Germinal center (tissue), 1 donor: ENCODE measurements around the gene SLC35A5.

Experiments used
- DNase-seq: peaks from one replicate; pipeline ENCODE4 v3.0.0; 2012; ENCODE audit warnings: mixed read lengths, low spot score

Gene SLC35A5

DNA sequence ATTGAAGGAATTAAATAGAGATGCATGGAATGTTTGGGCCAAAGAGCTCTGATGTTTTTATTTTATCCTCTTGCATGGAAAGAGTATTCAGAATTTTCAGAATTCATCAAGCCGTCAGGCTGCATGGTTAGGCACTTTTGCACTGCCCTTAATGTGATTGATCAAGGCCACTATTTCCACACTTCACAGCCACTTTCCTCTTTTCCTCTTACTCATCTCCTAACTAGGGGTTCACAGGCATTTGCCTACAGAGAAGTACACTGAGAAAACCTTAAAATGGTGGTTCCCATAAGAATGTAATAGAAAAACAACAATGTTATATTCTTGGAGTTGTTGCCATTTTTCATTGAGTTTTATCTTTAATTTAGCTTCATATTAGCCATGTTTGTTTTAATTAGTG lies 10.9 kb downstream of the SLC35A5 start:
- DNase-seq, result no peak

DNA sequence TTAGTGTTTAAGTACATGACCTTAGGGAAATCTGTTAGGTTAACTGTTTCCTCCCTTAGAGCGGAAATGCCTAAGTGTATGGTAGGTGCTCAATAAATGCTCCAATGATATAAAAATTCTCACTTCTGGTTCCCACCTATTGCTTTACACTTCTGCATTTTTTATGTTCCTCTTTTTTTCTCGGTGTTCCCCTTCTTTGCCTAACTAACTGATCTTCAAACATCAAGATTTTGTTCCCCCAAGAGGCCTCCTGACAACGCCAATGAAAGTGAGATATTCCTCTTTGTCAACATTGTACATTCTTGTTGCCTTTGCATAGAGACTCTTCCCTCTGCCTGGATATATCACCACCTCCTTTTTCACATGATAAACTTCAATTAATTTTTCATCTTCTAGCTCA lies 17.4 kb downstream of the SLC35A5 start:
- peak; percentile 4 for DNase-seq

DNA sequence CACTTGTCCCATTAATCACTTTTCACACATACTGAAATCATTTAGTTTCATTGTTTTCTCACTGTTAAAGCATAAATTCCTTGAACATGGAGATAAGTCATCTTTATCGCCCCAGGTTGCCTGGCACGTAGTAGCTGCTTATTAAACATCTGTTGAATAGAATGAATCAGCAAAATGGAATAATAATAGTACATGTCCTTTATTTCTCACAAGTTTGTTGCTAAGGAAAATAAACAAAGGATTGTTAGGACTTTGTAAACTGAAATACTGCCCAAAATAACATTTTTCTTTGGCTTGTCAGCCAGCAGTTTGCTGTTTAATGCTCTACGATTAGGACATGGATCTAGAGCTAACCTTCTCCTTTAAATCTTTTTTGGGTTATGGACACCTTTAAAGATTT lies 17.9 kb downstream of the SLC35A5 start:
- DNase-seq, result no peak

DNA sequence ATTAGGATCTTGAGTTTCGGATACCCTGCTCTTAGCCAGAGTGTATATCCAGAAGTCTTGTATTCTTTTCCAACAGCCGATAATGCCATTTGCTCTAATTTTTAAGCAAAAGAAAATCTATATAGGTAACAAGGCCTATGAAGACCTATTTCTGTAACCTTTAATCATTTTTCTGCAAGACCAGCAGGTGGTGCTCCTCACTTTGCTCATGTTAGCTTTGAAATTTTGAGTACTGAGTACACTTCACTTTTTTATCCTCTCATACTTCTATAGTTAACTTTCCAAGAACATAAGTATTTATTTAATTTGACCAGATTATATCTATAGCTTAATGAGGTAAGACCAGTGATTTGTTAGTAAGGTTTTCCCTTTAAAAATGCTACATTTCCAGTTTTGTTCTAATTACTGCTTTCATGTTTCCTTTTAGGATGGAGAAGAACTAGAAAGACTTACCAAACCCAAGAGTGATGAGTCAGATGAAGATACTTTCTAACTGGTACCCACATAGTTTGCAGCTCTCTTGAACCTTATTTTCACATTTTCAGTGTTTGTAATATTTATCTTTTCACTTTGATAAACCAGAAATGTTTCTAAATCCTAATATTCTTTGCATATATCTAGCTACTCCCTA lies 20.5 kb downstream of the SLC35A5 start:
- DNase-seq, result peak; percentile 7

DNA sequence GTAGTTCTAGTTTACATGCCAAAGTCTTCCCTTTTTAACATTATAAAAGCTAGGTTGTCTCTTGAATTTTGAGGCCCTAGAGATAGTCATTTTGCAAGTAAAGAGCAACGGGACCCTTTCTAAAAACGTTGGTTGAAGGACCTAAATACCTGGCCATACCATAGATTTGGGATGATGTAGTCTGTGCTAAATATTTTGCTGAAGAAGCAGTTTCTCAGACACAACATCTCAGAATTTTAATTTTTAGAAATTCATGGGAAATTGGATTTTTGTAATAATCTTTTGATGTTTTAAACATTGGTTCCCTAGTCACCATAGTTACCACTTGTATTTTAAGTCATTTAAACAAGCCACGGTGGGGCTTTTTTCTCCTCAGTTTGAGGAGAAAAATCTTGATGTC lies 21.3 kb downstream of the SLC35A5 start:
- no peak for DNase-seq

DNA sequence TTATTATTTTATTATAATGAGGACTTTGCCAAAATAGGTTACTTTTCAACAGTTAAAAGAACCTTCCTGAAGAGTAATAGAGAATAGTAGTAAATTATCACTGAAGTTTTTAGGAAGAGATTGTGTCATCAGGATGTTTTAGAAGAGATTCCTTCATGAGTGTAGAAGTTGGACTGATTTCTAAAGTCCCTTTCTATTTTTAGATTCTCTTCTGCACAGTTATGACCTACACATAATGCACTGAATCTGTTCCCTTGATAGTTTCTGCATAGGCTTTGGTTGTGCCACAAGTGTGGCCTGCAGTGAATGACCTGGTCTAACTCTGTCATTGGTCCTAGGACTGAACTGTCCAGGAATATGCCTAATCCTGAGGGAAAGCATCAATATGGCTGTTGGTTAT lies 23.9 kb downstream of the SLC35A5 start:
- DNase-seq, result no peak

DNA sequence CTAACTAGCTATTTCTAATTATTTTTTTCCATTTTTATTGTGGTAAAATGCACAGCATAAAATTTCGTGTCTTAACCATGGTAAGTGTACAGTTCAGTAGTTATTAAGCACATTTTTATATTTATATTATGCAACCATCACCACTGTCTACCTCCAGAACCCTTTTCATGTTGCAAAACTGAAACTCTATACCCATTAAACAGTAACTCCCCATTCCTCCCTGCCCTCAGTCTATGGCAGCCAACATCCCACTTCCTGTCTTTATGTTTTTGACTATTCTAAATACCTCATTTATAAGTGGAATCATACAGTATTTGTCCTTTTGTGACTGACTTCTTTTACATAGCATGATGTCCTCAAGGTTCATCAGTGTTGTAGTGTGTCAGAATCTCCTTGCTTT lies 25.5 kb downstream of the SLC35A5 start:
- no peak for DNase-seq

DNA sequence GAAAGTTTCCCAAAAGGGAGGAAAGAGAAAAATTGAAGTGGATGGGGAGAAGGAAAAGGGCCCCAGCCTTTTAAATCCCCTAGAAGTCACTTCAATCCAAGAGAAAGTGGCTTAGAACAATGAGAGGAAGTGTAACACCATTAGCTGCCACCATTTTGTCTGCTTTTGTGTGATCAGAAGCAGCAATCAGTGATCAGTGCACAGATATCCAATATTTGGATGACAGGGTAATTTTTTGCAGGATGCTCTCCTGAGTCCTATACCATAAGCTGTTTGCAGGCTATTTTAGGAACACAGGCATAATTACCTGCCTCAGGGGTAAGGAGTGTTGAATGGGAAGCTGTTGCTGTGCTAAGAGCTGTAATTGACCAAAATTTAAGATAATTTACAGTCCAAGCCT lies 31.4 kb downstream of the SLC35A5 start:
- DNase-seq, result no peak

DNA sequence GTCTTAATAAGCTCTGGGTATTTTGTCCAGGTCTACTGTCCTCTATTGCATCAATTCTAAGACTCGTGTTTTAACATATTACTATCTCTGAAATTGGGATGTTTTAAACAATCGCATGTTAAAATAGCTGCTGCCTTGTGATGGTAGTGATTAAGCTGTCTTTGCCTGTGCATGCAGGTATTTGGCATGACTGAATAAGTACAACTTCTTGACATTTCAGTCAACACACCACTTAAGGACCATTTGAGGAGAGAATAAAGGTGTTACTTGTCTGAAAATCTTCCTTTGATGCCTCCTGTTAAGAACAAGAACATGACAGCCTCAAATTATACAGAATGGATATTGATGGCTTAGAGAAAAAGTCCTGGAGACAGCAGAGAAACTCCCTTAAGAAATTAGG lies 33.0 kb downstream of the SLC35A5 start:
- DNase-seq, result no peak

DNA sequence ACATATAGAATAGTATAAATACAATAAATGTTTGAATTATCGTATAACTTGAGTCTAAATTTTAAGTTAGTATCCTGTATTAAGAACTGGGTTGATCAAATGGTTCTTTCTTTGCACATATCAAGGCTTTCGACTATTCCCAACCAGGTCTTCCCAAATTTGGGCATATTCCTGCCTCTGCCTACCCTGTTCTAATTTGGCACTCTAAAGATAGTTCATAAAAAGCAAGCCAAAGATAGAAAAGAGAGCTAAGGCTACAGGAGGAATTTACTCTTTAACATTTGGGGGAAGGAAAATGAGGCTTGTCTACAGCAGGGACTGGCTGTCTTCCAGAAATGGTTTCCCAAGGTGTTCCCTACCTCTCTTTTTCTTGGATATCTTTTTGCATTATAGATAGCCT lies 36.1 kb downstream of the SLC35A5 start:
- no peak for DNase-seq

DNA sequence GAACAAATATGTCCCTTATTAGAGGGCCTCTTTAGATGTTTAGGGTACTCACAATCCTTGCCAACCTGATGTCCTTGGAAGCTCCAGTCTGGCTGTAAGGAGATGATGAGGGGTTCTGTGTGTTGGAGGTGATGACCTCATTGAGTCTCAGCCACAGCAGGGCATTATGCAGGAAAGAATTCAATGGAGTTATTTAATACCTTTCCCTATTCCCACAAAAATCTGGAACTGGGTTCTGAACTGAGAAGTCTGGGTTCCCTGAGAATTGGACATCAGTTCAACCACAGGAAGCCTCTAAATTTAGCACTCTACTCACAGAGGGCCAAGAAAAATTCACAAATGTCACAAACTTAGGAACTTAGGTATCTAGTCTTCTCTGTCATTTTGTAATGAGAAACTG lies 36.9 kb downstream of the SLC35A5 start:
- DNase-seq, result no peak

DNA sequence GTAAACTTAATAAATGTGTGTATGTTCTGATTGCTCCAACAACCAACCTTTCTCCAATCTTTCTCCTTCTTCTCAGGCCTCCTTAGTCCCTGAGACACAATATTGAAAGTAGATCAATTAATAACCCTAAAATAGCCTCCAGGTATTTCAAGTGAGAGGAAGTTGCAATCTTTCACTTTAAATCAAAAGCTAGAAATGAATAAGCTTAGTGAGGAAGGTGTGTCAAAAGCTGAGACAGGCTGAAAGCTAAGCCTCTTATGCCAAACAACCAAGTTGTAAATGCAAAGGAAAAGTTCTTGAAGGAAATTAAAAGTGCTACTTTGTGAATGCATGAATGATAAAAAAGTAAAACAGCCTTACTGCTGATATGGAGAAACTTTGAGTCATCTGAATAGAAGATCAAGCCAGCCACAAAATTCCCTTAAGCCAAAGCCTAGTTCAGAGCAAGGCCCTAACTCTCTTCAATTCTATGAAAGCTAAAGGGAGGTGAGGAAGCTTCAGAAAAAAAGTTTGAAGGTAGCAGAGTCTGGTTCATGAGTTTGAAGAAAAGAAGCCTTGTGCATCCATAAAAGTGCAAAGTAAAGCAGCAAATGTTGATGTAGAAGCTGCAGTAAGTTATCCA lies 40.5 kb downstream of the SLC35A5 start:
- no peak for DNase-seq

DNA sequence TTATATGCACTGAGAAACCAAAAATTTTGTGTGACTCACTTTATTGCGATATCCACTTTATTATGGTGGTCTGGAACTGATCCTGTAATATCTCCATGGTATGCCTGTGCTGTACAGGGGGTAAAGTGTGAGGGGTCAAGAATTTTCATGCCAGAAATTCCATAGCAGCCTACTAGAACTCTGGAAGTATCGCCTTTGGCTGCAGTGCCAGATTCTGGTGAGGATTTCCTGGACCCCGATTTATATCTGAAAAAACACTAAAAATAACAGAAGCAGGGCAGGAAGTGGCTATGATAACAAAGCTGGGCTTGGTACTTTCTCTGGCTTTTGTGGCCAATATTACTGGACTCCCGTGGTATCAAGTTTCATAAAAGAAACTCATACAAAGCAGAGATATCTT lies 42.7 kb downstream of the SLC35A5 start:
- DNase-seq, result no peak

DNA sequence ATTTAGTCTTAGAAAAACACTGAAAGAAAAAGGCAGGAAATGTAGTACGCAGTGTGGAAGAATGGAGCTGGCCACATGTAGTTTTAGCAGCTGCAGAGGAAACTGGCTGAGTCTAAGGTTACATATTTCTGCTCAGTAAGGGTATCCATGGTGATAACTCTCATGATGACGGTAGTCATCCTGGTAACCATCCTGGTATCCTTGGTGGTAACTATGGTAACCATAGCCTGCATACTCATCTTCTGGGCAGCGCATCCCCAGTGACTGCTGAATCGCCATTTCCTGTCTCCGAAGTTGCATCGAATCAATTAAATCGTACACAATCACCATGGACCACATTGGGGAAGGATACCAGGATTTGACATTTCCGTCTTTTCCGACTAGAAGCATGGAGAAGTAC lies 43.4 kb downstream of the SLC35A5 start:
- DNase-seq, result no peak

DNA sequence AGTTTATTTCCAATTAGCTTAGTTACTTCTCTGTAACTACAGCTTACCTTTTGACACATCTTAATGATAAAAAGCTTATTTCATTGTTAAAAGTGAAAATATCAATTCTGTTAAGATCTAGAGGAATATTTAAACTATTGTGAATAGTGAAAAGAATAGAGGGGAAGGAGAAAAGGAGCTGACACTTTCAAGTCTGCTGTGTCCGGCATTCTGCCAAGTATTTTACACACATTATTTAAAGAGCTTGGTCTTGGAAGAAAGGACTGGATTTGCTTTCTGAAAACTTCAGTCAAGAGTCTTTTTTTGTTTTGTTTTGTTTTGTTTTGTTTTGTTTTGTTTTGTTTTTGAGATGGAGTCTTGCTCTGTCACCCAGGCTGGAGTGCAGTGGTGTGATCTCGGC lies 44.3 kb downstream of the SLC35A5 start:
- no peak for DNase-seq

DNA sequence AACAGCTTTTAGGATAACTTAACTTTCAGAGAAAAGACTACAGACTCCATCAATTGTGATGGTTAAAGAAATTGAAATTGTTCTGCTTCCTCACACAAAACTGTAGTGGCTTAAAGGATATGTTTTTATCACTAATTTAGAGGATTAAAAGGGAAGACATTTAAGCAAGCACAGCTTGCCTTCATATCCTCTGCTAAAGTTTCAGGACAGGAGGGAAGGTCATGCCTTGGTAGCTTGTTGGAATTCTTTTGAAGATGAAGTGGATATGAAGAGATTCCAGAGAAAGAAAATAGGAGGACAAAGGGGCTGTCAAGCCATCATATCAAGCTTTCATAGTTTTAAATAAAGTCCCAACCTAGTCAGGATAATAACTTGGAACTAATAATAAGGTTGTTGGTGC lies 46.0 kb downstream of the SLC35A5 start:
- DNase-seq, result no peak

DNA sequence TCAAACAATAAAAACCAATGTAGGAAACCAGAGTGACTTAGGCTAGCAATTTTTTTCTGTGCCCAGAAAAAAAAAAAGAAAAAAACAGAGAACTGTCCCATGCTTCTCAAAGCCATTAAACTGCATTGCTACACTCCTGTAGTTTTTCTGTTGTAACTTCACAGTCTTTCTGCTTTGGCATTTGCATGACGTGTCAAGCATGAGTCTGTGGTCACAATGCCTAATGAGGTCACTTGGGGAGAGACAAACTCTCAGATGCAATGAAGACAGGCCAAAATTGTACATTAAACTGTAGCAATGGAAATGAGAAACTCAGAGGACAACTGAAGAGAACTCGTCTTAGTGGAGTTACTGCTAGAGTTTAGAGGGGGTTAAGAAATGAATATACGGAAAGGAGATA lies 48.3 kb downstream of the SLC35A5 start:
- DNase-seq, result no peak

DNA sequence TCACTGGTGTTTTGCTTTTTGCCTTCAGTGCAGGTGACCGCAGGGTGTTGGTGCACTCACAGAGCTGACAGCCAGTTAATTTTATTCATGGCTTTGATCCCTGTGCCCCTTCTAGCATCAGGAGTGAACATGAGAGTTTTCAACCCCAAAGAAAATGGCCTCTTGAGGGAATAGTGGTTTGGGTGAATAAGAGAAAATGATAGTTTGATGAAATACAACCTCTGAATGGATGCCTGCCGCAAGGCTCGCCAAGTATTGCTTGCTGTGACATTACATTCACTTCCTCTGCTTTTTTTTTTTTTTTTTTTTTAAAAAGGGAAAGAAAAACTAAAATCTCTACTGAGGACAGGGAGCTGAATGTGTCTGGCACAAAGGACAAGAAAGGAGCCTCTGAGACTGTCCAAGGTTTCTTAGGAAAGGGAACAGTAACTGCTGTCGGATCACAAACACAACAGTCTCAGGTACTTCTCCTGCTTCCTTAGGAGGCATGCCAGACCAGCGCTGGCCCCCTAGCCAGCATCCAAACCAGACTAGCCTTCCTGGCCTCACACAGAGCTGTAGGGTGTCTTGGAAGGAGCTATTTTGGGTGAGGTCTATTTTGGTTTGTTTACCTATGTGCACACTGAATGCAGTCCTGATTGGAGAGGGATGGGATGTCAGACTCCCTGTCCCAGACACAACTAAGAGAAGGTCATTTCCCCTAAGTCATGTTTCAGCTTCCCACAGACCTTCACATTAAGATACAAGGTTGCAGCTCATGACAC lies 50.1 kb downstream of the SLC35A5 start:
- no peak for DNase-seq

DNA sequence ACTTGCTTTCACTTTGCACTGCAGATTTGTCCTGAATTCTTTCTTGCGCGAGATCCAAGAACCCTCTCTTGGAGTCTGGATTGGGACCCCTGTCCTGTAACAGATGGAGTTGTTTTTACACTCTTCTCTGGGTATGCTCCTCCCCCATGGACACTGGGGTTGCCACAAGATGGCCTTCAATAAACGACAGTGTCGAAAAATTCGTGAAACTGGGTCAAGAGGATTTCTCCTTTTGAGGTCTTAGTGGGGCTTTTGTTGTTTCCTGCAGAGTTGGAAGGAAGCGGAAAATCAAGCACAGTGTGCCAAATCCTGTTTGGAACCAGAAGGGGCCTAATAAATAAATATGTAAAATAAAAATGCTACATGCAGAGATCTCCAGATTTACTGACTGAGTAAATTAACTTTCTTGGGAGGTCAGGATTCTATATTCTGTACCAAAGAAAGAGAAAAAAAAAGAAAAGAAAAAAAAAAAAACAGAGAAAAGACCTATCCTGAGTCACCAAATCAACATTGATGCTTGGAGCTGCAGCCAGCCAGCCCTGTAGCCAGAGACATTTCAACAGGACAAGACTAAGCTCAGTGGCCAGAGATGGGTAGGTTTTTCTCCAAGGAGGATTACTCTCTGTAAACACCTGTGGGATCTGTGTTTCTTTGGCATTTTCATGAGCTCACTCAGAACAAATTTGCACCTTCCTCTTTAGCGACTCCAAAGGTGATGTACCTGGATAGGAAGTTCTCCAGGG lies 54.3 kb downstream of the SLC35A5 start:
- no peak for DNase-seq

DNA sequence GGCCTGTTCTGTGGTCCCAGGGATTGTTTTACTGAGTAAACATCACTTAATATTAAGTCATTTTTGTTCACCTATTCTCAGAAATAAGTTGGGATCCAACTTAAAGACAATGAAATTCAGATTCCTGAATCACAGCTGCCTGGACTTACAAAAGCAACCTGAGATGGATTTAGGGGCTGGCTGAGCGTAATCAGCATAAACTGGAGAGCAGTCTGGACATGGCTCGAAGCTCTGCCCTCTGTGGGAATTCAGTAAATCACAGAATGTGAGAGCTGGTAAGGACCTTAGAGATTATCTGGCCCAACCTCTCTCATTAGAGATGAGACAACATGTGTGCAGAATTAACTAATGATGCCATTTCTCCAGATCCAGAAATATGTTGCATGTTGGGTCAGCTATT lies 55.4 kb downstream of the SLC35A5 start:
- DNase-seq, result no peak

DNA sequence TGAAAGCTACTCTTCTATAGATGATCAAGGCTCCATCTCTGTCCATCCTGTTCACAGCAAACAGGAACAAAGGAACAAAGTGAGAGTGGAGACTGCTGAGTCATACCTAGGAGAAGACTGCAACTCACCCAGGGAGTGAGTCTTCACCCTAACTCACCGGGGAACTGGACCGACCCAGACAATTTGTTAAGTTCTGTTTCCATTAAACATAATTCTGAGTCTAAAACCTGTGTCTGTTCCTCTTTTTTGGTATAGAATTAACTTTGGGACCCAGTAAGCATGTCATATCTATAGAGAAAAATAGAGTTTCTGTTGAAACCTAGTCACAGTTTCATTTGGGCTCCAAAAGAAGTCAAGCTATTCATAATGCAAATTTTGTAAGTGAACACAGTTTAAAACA lies 57.5 kb downstream of the SLC35A5 start:
- DNase-seq, result no peak

DNA sequence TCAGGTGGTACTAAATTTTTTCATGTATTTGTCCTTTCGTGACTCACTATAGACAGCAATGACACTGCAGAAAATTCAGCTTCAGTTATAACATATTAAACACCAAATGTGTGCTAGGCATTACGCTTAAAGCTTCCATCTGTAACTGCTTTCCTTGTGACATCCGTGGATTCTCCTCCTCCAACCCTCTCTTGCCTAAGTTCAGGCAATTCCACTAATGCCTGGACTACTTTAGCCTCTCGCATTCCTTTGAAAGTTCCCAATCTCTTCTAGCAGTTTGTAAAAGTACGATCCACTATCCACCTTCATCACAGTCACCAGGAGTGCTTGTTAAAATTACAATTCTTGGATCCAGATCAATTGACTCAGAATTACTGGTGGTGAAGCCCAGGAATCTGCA lies 61.4 kb downstream of the SLC35A5 start:
- no peak for DNase-seq

DNA sequence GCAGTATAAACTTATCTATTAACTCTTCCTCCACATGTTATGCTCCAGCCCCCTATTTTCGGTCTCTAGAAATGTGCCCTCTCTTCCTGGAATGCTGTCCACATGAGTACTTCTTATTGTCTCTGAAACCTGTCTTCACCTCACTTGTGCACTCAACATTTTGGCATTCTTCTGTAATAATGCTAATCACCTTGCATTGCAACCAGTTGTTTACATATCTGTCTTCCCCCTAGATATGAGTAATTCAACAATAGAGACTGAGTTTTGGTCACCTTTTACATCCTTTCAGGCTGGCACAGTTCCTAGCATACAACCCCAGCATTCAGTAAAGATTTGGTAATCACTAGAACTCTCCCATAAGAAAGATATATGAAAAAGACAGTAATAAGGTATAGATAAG lies 61.9 kb downstream of the SLC35A5 start:
- DNase-seq, result no peak
